NCI-H2196 (cell line): Measurements from ENCODE around the gene APOB.

Experiments used
- DNase-seq: peaks from one replicate; lab custom pipeline; 2025; ENCODE audit not compliant: unreplicated experiment; lab: John Stamatoyannopoulos, UW

The APOB gene

DNA sequence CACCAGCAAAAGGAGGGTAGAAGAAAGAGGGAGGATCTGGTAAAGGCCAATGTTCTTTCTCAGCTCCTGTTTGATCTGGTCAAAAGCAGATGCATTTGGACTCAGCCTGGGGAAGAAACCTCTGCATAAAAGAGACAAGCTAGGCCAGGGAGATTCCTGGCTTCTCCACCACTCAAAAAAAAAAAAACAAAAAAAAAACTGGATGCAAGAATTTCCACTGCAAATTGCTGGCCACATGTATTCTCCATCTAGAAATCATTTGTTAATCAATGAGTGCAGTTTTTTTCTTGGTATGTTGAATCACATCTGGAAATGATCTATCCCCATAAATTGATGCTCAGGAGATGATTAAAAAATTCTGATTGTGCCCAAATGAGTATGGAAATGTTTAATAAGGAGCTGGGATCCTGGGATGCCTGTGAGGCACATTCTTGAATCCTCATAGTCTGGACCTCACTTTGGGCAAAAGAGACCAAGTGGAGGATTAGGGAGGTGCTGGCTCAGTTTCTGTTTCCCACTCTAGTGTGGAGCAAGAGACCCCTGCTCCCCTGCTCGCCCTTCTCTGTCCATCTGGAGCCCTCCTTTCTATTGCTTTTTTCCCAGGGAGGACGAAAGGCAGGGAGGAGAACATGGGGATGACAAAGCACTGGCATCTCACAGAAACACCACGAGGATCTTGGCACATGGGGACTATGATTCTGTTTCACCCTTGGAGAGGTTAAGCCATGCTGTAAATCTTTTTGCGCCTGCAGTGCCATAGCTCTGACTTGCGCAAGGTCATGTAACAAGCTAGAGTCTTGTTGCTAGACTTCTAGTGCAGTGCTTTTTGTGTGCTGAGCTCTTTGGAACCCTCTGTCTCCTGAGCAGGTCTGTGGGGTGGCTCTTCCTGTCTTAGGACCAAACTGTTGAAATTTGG, 57.6 kb downstream of the APOB start:
- no peak for DNase-seq

DNA sequence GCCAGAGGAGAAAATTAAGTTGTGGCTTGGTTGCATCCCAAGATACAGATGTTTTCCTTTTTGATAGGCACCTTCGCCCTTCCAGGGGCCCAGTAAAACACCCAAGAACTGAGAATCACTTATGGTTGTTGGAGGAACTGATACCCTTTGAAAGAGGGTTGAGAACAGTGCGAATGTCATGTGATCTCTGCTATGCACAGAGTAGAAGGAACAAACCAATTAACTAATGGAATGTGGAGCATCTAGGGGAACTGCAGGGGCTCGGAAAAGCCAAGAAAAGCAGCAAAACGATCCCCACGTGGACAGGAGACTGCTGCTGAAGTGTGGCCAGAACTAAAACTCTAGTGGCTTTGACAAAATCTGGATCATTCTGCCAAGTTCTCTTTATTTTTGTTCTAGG, 58.8 kb downstream of the APOB start:
- no peak for DNase-seq

- DNase-seq, result no peak
These were observed 59.5 kb downstream of the APOB start for GRCh38 chr2:20984408-20984807.

DNA sequence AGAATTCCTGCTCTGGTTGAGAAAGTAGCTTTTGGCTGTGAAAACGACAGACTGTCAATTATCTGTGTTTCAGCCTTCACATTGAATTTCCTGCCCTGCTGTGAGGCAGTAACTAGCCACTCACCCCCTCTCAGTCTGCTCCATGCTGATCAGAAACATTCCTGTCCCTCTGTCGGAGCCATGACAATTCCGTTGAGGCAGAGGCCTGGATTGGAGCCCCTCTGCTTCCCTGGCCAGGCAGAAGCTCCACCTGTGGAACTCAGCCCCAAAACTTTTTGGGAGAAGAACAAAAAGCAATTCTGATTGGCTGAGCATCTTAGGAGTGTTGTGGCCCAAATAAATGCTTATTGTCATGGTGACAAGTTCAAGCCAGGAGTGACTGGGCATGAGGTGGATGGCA, 60.0 kb downstream of the APOB start:
- DNase-seq, result no peak

- no peak for DNase-seq
These were observed 61.0 kb downstream of the APOB start for GRCh38 chr2:20982861-20983260.

GRCh38 chr2:20977520-20978180, 66.2 kb downstream of the APOB start:
- DNase-seq, result no peak

GRCh38 chr2:20976527-20976926, 67.3 kb downstream of the APOB start:
- DNase-seq, result no peak

DNA sequence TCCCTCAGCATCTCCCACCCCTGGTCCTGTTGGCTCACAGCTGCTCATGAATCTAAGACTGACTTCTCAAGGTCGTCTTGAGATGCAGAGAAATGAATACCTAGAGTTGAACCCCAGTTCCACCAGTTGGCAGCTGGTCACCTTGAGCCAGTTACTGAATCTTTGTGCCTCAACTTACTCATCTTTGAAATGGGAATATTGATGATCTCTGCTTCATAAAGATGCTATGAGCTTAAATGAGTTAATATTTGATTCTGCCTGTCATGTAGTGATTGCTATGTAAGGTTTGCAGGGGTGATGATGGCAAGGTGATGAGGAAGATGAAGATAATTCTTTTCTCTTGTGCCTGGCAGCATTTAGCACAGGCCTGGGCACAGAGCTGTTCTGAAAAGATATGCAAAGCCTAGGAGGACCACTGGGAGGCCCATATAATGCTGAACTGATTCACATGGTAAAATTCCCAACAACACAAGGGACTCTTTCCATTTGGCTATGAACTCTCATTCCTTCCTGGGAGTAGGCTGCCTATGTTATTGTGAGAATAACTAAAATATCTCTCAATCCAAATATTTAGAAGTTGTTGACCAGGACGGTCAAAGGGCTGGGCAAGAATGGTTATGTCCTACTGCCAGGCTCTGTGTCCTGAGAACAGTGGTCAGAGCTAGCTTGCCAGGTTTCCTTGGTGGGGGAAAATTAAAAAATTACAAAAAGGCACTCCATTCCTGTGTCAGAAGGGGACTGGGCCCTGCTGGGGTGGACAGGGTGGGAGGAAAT, 70.9 kb downstream of the APOB start:
- no peak for DNase-seq

DNA sequence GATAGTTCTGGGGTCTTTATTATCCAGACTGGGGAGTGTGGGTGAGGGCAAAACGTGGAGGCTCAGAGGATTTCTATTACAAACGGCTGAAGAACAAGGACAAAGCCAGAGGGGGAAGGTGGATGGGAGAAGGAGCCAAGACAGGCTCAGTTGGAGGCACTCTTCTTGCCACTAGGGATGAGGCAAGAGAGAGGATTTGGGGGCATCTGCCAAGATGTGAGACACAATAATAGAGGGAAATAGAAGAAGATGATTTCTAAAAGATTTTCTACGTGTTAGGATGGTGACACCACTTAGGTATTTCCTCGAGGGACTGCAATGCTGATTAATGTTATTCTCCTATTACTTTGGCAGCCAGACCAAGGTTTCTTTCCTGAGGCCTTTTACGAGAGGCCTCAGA, 71.8 kb downstream of the APOB start:
- no peak for DNase-seq

- DNase-seq, result no peak
These were observed 73.8 kb downstream of the APOB start for GRCh38 chr2:20970068-20970467.

GRCh38 chr2:20966061-20966595, 77.7 kb downstream of the APOB start:
- no peak for DNase-seq

DNA sequence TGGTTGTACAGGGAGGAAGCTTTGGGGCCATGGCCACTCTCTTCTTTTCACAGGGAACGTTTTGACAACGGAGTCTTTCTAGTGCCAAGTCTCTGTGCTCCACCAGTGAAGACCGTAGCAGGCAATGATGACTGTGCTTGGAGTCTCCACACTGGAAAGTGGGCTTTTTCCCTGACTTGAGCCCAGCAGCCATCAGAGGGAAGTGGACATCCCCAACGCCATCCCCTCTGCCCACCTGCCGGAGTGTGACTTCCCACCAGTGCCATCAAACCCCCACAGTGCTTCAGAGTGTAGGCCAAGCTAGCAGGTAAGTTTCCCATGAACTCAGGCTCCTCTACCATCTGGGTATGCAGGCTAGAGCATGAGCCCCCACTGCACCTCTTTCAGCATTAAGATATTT, 78.7 kb downstream of the APOB start:
- DNase-seq, result no peak

- DNase-seq, result no peak
These were observed 80.0 kb downstream of the APOB start for GRCh38 chr2:20963867-20964266.

DNA sequence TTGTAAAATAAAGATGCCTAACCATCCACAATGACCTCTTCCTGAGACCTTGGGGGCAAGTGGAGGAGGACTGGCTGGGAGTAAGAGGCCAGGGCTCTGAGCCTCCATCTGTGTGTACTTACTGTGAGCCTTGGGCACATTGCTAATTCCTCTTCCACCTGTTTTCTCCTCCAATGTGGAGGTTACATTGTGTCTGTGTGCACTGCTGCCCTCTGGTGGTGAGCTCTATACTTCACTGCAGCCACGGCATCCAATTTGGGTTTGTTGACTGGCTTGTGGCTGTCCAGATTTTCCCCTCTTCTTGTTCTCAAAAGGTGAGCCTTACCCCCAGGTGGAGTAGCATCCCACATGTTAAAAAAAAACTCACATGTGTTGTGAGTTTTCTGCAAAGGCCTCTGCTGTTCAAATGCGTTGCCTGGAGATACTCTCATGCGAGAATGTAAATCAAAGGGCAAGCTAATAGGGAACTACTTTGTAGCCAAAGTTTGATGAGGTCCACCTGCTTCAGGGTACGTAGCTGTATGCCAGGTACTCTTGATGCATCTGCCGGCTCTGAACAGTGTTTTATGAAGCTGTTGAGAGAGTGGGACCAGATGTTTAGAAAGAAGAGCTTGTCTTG, 80.8 kb downstream of the APOB start:
- DNase-seq, result peak; percentile 64

GRCh38 chr2:20961858-20962257, 82.0 kb downstream of the APOB start:
- no peak for DNase-seq

DNA sequence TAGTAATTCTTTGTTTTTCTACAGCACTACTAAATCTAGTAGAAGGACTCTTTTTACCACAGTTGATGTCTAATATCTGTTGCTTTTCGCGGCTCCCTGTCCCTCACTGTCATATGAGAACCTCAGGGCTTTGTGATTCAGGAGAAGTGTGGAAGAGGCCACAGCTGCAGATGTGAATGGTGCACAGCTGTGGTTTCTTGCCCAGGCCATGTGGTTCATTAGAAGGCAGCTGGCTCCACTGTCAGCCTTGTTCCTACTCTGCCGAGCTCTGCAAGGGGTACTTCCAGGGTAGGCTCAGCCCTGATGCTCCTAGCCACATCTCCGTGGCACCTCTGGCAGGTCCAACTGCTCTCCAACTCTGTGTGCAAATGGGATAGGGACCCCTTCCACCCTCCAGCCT, 83.9 kb downstream of the APOB start:
- no peak for DNase-seq

GRCh38 chr2:20959252-20959651, 84.6 kb downstream of the APOB start:
- DNase-seq, result no peak

GRCh38 chr2:20957788-20958525, 85.9 kb downstream of the APOB start:
- no peak for DNase-seq

- DNase-seq, result no peak
These were observed 88.4 kb downstream of the APOB start for GRCh38 chr2:20955277-20956026.
